NB4 (cell line): ENCODE measurements around the gene SPACDR.

Experiments
- MYC ChIP-seq: IDR thresholded peaks from 2 replicates; pipeline ENCODE4 v1.6.1; 2011; ENCODE audit warnings: low read depth, low read length
- POLR2A ChIP-seq: IDR thresholded peaks from 2 replicates; pipeline ENCODE4 v1.6.1; 2011; ENCODE audit warnings: mild to moderate bottlenecking; ENCODE audit not compliant: insufficient read length; ENCODE audit errors: extremely low read depth
- TF ChIP-seq, protein P1 (sequence below): IDR thresholded peaks from one replicate; pipeline ENCODE4 v1.5.1; 2012; ENCODE audit warnings: low read depth, low read length
- TF ChIP-seq, protein P2 (sequence below): IDR thresholded peaks from 2 replicates; pipeline ENCODE4 v1.6.1; 2011; ENCODE audit warnings: low read depth, low read length

DNA sequence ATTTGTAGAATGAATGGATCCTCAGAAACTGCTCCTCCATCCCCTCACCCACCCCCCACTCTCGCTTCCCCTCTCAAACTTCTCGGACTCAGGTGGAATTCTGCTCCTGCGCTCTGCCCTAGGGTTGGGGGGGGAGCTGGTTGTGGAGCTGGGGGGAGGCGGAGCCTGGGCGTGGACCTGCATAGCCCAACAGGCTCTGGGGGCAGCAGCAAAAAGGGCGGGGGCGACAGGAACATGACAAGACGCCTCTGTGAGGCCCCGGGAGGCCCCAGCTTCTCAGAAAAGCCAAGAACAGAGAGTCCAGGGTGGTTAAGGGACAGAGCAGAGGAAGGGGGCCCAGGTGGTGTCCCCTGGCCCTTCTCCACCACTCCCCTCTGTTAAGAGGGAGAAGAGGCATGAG is 11.5 kb upstream of the SPACDR start:
- TF ChIP-seq POLR2A (no peak), MYC (no peak)
- TF ChIP-seq, protein P1, sequence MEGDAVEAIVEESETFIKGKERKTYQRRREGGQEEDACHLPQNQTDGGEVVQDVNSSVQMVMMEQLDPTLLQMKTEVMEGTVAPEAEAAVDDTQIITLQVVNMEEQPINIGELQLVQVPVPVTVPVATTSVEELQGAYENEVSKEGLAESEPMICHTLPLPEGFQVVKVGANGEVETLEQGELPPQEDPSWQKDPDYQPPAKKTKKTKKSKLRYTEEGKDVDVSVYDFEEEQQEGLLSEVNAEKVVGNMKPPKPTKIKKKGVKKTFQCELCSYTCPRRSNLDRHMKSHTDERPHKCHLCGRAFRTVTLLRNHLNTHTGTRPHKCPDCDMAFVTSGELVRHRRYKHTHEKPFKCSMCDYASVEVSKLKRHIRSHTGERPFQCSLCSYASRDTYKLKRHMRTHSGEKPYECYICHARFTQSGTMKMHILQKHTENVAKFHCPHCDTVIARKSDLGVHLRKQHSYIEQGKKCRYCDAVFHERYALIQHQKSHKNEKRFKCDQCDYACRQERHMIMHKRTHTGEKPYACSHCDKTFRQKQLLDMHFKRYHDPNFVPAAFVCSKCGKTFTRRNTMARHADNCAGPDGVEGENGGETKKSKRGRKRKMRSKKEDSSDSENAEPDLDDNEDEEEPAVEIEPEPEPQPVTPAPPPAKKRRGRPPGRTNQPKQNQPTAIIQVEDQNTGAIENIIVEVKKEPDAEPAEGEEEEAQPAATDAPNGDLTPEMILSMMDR = no peak
- TF ChIP-seq, protein P2, sequence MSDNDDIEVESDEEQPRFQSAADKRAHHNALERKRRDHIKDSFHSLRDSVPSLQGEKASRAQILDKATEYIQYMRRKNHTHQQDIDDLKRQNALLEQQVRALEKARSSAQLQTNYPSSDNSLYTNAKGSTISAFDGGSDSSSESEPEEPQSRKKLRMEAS = no peak
